Measurements from ENCODE around the gene SLC66A3. TPM values are rescaled to one million over a fixed set of nuclear protein-coding genes. Genes with fewer than 3 reads are reported as not detected.

The SLC66A3 gene
- polyA plus RNA-seq, 1 donor from 2014 or later: 7.0 TPM

DNA sequence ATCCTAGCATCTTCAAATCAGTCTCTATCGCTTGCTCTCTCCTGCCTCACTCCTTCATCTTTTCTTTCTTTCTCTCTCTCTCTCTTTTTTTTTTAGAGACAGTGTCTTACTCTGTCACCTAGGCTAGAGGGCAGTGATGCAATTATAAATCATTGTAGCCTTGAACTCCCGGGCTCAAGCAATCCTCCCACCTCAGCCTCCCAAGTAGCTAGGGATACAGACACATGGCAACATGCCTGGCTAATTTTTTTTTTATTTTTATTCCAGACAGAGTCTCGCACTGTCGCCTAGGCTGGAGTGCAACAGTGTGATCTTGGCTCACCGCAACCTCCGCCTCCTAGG, 10.6 kb upstream of the SLC66A3 start:
- H2AFZ ChIP-seq (ENCODE audit: low read depth, low read length): no peak overlapping the region
- H3F3A ChIP-seq (ENCODE audit: insufficient read depth, low read length, poor library complexity, severe bottlenecking): no peaks in the 10 kb centered on the region
- H4K20me1 ChIP-seq (ENCODE audit: insufficient read depth): no peaks in the 10 kb centered on the region
- no peak overlapping the region for H3K4me2 ChIP-seq (ENCODE audit: low read length)
- no peaks in the 10 kb centered on the region for H3K36me3 ChIP-seq (ENCODE audit: insufficient read depth, low read length)
- TF ChIP-seq, protein P1, sequence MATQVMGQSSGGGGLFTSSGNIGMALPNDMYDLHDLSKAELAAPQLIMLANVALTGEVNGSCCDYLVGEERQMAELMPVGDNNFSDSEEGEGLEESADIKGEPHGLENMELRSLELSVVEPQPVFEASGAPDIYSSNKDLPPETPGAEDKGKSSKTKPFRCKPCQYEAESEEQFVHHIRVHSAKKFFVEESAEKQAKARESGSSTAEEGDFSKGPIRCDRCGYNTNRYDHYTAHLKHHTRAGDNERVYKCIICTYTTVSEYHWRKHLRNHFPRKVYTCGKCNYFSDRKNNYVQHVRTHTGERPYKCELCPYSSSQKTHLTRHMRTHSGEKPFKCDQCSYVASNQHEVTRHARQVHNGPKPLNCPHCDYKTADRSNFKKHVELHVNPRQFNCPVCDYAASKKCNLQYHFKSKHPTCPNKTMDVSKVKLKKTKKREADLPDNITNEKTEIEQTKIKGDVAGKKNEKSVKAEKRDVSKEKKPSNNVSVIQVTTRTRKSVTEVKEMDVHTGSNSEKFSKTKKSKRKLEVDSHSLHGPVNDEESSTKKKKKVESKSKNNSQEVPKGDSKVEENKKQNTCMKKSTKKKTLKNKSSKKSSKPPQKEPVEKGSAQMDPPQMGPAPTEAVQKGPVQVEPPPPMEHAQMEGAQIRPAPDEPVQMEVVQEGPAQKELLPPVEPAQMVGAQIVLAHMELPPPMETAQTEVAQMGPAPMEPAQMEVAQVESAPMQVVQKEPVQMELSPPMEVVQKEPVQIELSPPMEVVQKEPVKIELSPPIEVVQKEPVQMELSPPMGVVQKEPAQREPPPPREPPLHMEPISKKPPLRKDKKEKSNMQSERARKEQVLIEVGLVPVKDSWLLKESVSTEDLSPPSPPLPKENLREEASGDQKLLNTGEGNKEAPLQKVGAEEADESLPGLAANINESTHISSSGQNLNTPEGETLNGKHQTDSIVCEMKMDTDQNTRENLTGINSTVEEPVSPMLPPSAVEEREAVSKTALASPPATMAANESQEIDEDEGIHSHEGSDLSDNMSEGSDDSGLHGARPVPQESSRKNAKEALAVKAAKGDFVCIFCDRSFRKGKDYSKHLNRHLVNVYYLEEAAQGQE (IDR thresholded peaks at IDR 0.05; ENCODE audit: borderline replicate concordance): no peak
- TF ChIP-seq TAF1 (IDR thresholded peaks at IDR 0.05; ENCODE audit: low read depth) (no peak), EP300 (conservative IDR thresholded peaks at IDR 0.05; ENCODE audit: poor library complexity, severe bottlenecking) (no peak), SMC3 (conservative IDR thresholded peaks at IDR 0.05; ENCODE audit: poor library complexity) (no peak), EZH2 (IDR thresholded peaks at IDR 0.05; ENCODE audit: borderline replicate concordance, insufficient read depth, low read length, poor library complexity, severe bottlenecking) (no peak), MXI1 (conservative IDR thresholded peaks at IDR 0.05; ENCODE audit: poor library complexity, severe bottlenecking) (no peak), POLR2AphosphoS5 (IDR thresholded peaks at IDR 0.05) (no peak), RAD21 (conservative IDR thresholded peaks at IDR 0.05) (no peak)
- TF ChIP-seq, protein P2, sequence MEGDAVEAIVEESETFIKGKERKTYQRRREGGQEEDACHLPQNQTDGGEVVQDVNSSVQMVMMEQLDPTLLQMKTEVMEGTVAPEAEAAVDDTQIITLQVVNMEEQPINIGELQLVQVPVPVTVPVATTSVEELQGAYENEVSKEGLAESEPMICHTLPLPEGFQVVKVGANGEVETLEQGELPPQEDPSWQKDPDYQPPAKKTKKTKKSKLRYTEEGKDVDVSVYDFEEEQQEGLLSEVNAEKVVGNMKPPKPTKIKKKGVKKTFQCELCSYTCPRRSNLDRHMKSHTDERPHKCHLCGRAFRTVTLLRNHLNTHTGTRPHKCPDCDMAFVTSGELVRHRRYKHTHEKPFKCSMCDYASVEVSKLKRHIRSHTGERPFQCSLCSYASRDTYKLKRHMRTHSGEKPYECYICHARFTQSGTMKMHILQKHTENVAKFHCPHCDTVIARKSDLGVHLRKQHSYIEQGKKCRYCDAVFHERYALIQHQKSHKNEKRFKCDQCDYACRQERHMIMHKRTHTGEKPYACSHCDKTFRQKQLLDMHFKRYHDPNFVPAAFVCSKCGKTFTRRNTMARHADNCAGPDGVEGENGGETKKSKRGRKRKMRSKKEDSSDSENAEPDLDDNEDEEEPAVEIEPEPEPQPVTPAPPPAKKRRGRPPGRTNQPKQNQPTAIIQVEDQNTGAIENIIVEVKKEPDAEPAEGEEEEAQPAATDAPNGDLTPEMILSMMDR (IDR thresholded peaks at IDR 0.05; ENCODE audit: poor library complexity, severe bottlenecking): no peak
- no peaks in the 10 kb centered on the region for H3K9me2 ChIP-seq (ENCODE audit: insufficient read depth, low read length)
- H3K9ac ChIP-seq (ENCODE audit: low read length): no peak overlapping the region
- H3K4me3 ChIP-seq (ENCODE audit: low read length): no peak overlapping the region
- no peaks in the 10 kb centered on the region for H3K27me3 ChIP-seq (ENCODE audit: insufficient read depth, low read depth, low read length)
- H3K9me3 ChIP-seq (ENCODE audit: low read length): no peaks in the 10 kb centered on the region
- H3K27ac ChIP-seq (ENCODE audit: low read length): no peak overlapping the region
- H3K79me2 ChIP-seq (replicated peaks; ENCODE audit: insufficient read depth, low read length): no peaks in the 10 kb centered on the region

DNA sequence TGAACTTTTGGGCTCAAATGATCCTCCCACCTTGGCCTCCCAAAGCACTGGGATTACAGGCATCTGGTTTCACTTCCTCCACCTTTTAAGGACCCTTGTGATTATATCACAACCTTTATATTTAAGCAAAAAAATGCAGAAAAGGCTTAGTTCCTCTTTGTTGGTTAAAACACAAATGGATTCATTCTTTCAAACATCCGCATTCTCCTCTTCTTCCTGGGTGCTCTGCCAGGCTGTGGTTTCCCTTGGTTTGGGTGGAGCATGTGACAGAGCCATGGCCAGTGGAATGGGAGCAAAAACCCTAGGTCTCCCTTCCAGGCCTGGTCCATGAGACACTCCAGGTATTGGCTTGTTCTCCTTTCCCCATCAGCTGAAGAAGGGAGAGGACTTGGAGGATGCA, 9.9 kb upstream of the SLC66A3 start:
- no peak overlapping the region for H2AFZ ChIP-seq (ENCODE audit: low read depth, low read length)
- no peaks in the 10 kb centered on the region for H3K9me3 ChIP-seq (ENCODE audit: low read length)
- H3K4me2 ChIP-seq (ENCODE audit: low read length): no peak overlapping the region
- no peaks in the 10 kb centered on the region for H3K27me3 ChIP-seq (ENCODE audit: insufficient read depth, low read depth, low read length)
- H3F3A ChIP-seq (ENCODE audit: insufficient read depth, low read length, poor library complexity, severe bottlenecking): no peaks in the 10 kb centered on the region
- no peaks in the 10 kb centered on the region for H4K20me1 ChIP-seq (ENCODE audit: insufficient read depth)
- H3K9me2 ChIP-seq (ENCODE audit: insufficient read depth, low read length): no peaks in the 10 kb centered on the region
- H3K4me3 ChIP-seq (ENCODE audit: low read length): no peak overlapping the region
- H3K27ac ChIP-seq (ENCODE audit: low read length): no peak overlapping the region
- no peak overlapping the region for H3K9ac ChIP-seq (ENCODE audit: low read length)
- H3K79me2 ChIP-seq (replicated peaks; ENCODE audit: insufficient read depth, low read length): no peaks in the 10 kb centered on the region
- no peaks in the 10 kb centered on the region for H3K36me3 ChIP-seq (ENCODE audit: insufficient read depth, low read length)
- TF ChIP-seq, protein P1 (IDR thresholded peaks at IDR 0.05; ENCODE audit: borderline replicate concordance): no peak
- TF ChIP-seq MXI1 (conservative IDR thresholded peaks at IDR 0.05; ENCODE audit: poor library complexity, severe bottlenecking) (no peak), TAF1 (IDR thresholded peaks at IDR 0.05; ENCODE audit: low read depth) (no peak), SMC3 (conservative IDR thresholded peaks at IDR 0.05; ENCODE audit: poor library complexity) (no peak), POLR2AphosphoS5 (IDR thresholded peaks at IDR 0.05) (no peak), EZH2 (IDR thresholded peaks at IDR 0.05; ENCODE audit: borderline replicate concordance, insufficient read depth, low read length, poor library complexity, severe bottlenecking) (no peak), RAD21 (conservative IDR thresholded peaks at IDR 0.05) (no peak), EP300 (conservative IDR thresholded peaks at IDR 0.05; ENCODE audit: poor library complexity, severe bottlenecking) (no peak)
- TF ChIP-seq, protein P2 (IDR thresholded peaks at IDR 0.05; ENCODE audit: poor library complexity, severe bottlenecking): no peak

Data from neural cell (in vitro differentiated cells).